GM19397 (cell line): ENCODE data around the gene IRF5.

Experiments
- ATAC-seq: cut with Tn5 transposase; IDR thresholded peaks from one replicate; pipeline ENCODE4 v1.9.1; 2021; ENCODE audit warnings: mild to moderate bottlenecking, moderate library complexity; ENCODE audit not compliant: unreplicated experiment

The IRF5 gene

GRCh38 chr7:128937647-128938543 lies at the start of gene IRF5:
IRF5 (plus strand) TSS chr7:128937927; CDS start chr7:128942082, 4,155 bp downstream.
- no peak for ATAC-seq

- no peak for ATAC-seq
These were observed 49.5 kb upstream of the IRF5 start for GRCh38 chr7:128888039-128888755.

GRCh38 chr7:128888756-128889095 lies 49.0 kb upstream of the IRF5 start:
- ATAC-seq, result no peak

- ATAC-seq, result no peak
These were observed 48.6 kb upstream of the IRF5 start for GRCh38 chr7:128889121-128889520.

GRCh38 chr7:128890306-128891109 lies 47.2 kb upstream of the IRF5 start:
- no peak for ATAC-seq

GRCh38 chr7:128891110-128891941 lies 46.4 kb upstream of the IRF5 start:
- no peak for ATAC-seq

GRCh38 chr7:128891942-128892269 lies 45.8 kb upstream of the IRF5 start:
- ATAC-seq, result no peak

- no peak for ATAC-seq
These were observed 45.0 kb upstream of the IRF5 start for GRCh38 chr7:128892521-128893250.

- no peak for ATAC-seq
These were observed 44.3 kb upstream of the IRF5 start for GRCh38 chr7:128893251-128894100.

GRCh38 chr7:128894101-128894440 lies 43.7 kb upstream of the IRF5 start:
- ATAC-seq, result no peak

GRCh38 chr7:128895320-128895719 lies 42.4 kb upstream of the IRF5 start:
- ATAC-seq, result no peak

GRCh38 chr7:128899392-128899791 lies 38.3 kb upstream of the IRF5 start:
- no peak for ATAC-seq

GRCh38 chr7:128900237-128900636 lies 37.5 kb upstream of the IRF5 start:
- ATAC-seq, result no peak

- no peak for ATAC-seq
These were observed 34.8 kb upstream of the IRF5 start for GRCh38 chr7:128902761-128903585.

- ATAC-seq, result no peak
These were observed 33.9 kb upstream of the IRF5 start for GRCh38 chr7:128903621-128904361.

GRCh38 chr7:128904381-128905197 lies 33.1 kb upstream of the IRF5 start:
- peak; percentile 59 for ATAC-seq
